A673 (cell line): ENCODE data around the gene MTMR12.

Source experiments
- CTCF ChIP-seq: fragments of 300-800, 200-600 bp; sonication (generic); conservative IDR thresholded peaks from 2 replicates; pipeline ENCODE4 v1.5.1; 2017; ENCODE audit warnings: low read depth, mild to moderate bottlenecking, antibody characterized with exemption, low read length, moderate library complexity, mixed read lengths
- EZH2 ChIP-seq: fragments of 200-600 bp; sonication (generic); IDR thresholded peaks from 2 replicates; pipeline ENCODE4 v1.6.1; 2017; ENCODE audit warnings: borderline replicate concordance, low read depth, mild to moderate bottlenecking, mixed read lengths, antibody characterized with exemption, low read length; ENCODE audit not compliant: poor library complexity, severe bottlenecking

- TF ChIP-seq CTCF, result no peak
- no peak for TF ChIP-seq EZH2
These were observed 21.1 kb downstream of the MTMR12 start for GRCh38 chr5:32291591-32291990.
